B cell (primary cell): Measurements from ENCODE around the gene HOXA10. TPM values are rescaled to one million over a fixed set of nuclear protein-coding genes. Genes with fewer than 3 reads are reported as not detected.

ENCODE experiments used
- ATAC-seq: fragments of 200-7000 bp; cut with Tn5 transposase; one replicate; pipeline ENCODE4 v1.10.0; 2021; ENCODE audit warnings: low read depth, mild to moderate bottlenecking, moderate number of reproducible peaks, moderate library complexity
- CTCF ChIA-PET: fragments of 350-600 bp; sonication (Branson Sonifier 250); formaldehyde crosslinking; loops from one replicate; lab custom pipeline; 2021; ENCODE audit warnings: antibody characterized with exemption, inconsistent platforms; lab: Charles Lee
- POLR2A ChIA-PET: fragments of 350-600 bp; sonication (Branson Sonifier 250); formaldehyde crosslinking; loops from one replicate; lab custom pipeline; 2021; ENCODE audit warnings: antibody characterized with exemption; lab: Charles Lee
- DNase-seq: peaks from one replicate; pipeline ENCODE4 v3.0.0; 2013
- H2AFZ ChIP-seq: 2 replicates; pipeline ENCODE4 v1.6.1; 2012; ENCODE audit warnings: mild to moderate bottlenecking, low read depth, low read length; ENCODE audit not compliant: insufficient read depth, poor library complexity, severe bottlenecking
- H3K27ac ChIP-seq, 2 donors: 1 replicate in 1 of 2; 2 replicates in 1 of 2; pipeline ENCODE4 v1.5.1; 2012 to 2013; ENCODE audit warnings: low read length in 2 of 2, mild to moderate bottlenecking in 2 of 2, moderate library complexity in 1 of 2
- H3K27me3 ChIP-seq, 4 experiments: fragments of 200-600 bp in 1 of 4; sonication (generic) in 1 of 4; replicated peaks in 1 of 4; 1 replicate in 2 of 4; 2 replicates in 2 of 4; pipeline versions ENCODE4 v1.6.1 to v1.7.0; 2013 to 2016; ENCODE audit warnings: low read length in 3 of 4, mild to moderate bottlenecking in 2 of 4, mixed read lengths in 1 of 4, moderate library complexity in 1 of 4; ENCODE audit not compliant: insufficient read depth in 4 of 4, control insufficient read depth in 3 of 4; ENCODE audit errors: control extremely low read depth in 1 of 4
- H3K36me3 ChIP-seq, 2 experiments: replicated peaks in 1 of 2; 1 replicate in 1 of 2; 2 replicates in 1 of 2; pipeline versions ENCODE4 v1.6.1 to v1.7.1; 2013; ENCODE audit warnings: low read length in 1 of 2; ENCODE audit not compliant: insufficient read depth in 2 of 2, control insufficient read depth in 1 of 2; ENCODE audit errors: control extremely low read depth in 1 of 2, extremely low read depth in 1 of 2
- H3K4me1 ChIP-seq, 2 donors: fragments of 200-600 bp in 1 of 2; sonication (generic) in 1 of 2; 1 replicate in 1 of 2; 2 replicates in 1 of 2; pipeline versions ENCODE4 v1.5.1 to v1.6.1; 2013 to 2017; ENCODE audit warnings: low read length in 2 of 2; ENCODE audit not compliant: control insufficient read depth in 2 of 2, insufficient read depth in 2 of 2
- H3K4me2 ChIP-seq: replicated peaks from 2 replicates; pipeline ENCODE3; 2012; ENCODE audit warnings: mild to moderate bottlenecking, low read depth, low read length; ENCODE audit not compliant: poor library complexity, severe bottlenecking
- H3K4me3 ChIP-seq, 5 experiments: fragments of 200-600 bp in 1 of 5; sonication (generic) in 1 of 5; 1 replicate in 3 of 5; 2 replicates in 2 of 5; pipeline versions ENCODE4 v1.5.1 to v1.7.0; 2011 to 2016; ENCODE audit warnings: low read length in 4 of 5, mild to moderate bottlenecking in 4 of 5, low read depth in 2 of 5, control low read depth in 1 of 5, moderate library complexity in 1 of 5; ENCODE audit not compliant: insufficient read depth in 1 of 5; ENCODE audit errors: control extremely low read depth in 1 of 5, extremely low read depth in 1 of 5
- H3K79me2 ChIP-seq: fragments of 200-600 bp; sonication (generic); one replicate; pipeline ENCODE4 v1.6.0; 2016; ENCODE audit warnings: low read length; ENCODE audit not compliant: control insufficient read depth, insufficient read depth
- H3K9ac ChIP-seq: fragments of 200-600 bp; sonication (generic); 2 replicates; pipeline ENCODE4 v1.6.1; 2017; ENCODE audit warnings: mild to moderate bottlenecking, low read length, moderate library complexity
- H3K9me3 ChIP-seq, 3 donors: one replicate each; pipeline versions ENCODE4 v1.6.1 to v1.7.1; 2013; ENCODE audit warnings: low read length in 2 of 3; ENCODE audit not compliant: control insufficient read depth in 2 of 3, insufficient read depth in 1 of 3; ENCODE audit errors: control extremely low read depth in 1 of 3
- H4K20me1 ChIP-seq: 2 replicates; pipeline ENCODE4 v1.6.0; 2012; ENCODE audit warnings: mild to moderate bottlenecking, low read length; ENCODE audit not compliant: insufficient read depth, control insufficient read depth, poor library complexity, severe bottlenecking
- H3K27ac Mint-ChIP-seq: one replicate; pipeline ENCODE4 v1.8.0; 2021; ENCODE audit warnings: mixed read lengths
- H3K27me3 Mint-ChIP-seq: one replicate; pipeline ENCODE4 v1.8.0; 2021; ENCODE audit warnings: mixed read lengths
- H3K4me1 Mint-ChIP-seq: one replicate; pipeline ENCODE4 v1.8.0; 2021; ENCODE audit warnings: mixed read lengths
- H3K4me3 Mint-ChIP-seq: one replicate; pipeline ENCODE4 v1.8.0; 2021; ENCODE audit warnings: mixed read lengths
- H3K9me3 Mint-ChIP-seq: one replicate; pipeline ENCODE4 v1.8.0; 2022; ENCODE audit warnings: mixed read lengths; ENCODE audit not compliant: insufficient read depth
- CTCF ChIP-seq: fragments of 200-600 bp; IDR thresholded peaks from one replicate; pipeline ENCODE4 v1.8.0; 2022; ENCODE audit warnings: antibody characterized with exemption, mild to moderate bottlenecking
- EZH2 ChIP-seq: IDR thresholded peaks from 2 replicates; pipeline ENCODE4 v1.6.1; 2012; ENCODE audit warnings: borderline replicate concordance, low read depth, mild to moderate bottlenecking, moderate library complexity, low read length; ENCODE audit not compliant: insufficient read depth, poor library complexity, severe bottlenecking
- WGBS: methylation state at CpG from one replicate; pipeline ENCODE4 v1.1.5; 2013; ENCODE audit warnings: missing lambda C conversion rate; ENCODE audit not compliant: insufficient coverage; 5-methylcytosine and 5-hydroxymethylcytosine counted together
- intact Hi-C: fragments of 100-400 bp; cut with micrococcal nuclease; formaldehyde crosslinking; loops from one replicate; pipeline ENCODE4 v1.10.0; 2022
- polyA plus RNA-seq: library from polyadenylated mRNA; depleted of rRNA; stranded (reverse); fragments of >200 nt; gene quantifications from 2 replicates; pipeline ENCODE4 v1.2.3, GENCODE V29; 2012
- total RNA-seq, 2 donors: library from RNA; stranded (reverse); fragments of 120-200 nt in 1 of 2; gene quantifications; 1 replicate in 1 of 2; 2 replicates in 1 of 2; pipeline versions ENCODE4 v1.2.3 to v1.2.4, GENCODE V29; 2013 to 2022

Gene HOXA10
- total and polyA plus RNA-seq, 2 donors (not counting 1 experiment from before 2014, with no cell fraction given) = not detected

GRCh38 chr7:27174874-27175625 is 930 bp upstream of the HOXA10 start:
- peaks cover 0 to 95% (median 79%) of the 10 kb centered on the region in 4 experiments for H3K27me3 ChIP-seq
- DNase-seq (no peak), ATAC-seq (no peak)
- peaks cover 8% of the 10 kb centered on the region for H4K20me1 ChIP-seq
- CTCF ChIA-PET = interaction anchor here (1.7 kb wide), 1 partner anchor 20 kb away, joined by 5 read pairs; no protein-coding TSS in a partner anchor
- no peak overlapping the region for H3K4me3 ChIP-seq
- Mint-ChIP-seq H3K27ac (no peak overlapping the region), H3K4me3 (peak overlapping the region; percentile 64), H3K4me1 (peaks cover 21% of the 10 kb centered on the region), H3K27me3 (peaks cover 61% of the 10 kb centered on the region), H3K9me3 (no peaks in the 10 kb centered on the region)
- TF ChIP-seq CTCF = no peak
- no peak for TF ChIP-seq EZH2
- POLR2A ChIA-PET = interaction anchor here (0.5 kb wide), 1 partner anchor 18 kb away, joined by 3 read pairs; no protein-coding TSS in a partner anchor
- no peaks in the 10 kb centered on the region for H3K79me2 ChIP-seq
- no peaks in the 10 kb centered on the region for H3K36me3 ChIP-seq
- 93% methylated on average over 8 of the region's 12 CpGs for WGBS
- peaks cover 0 to 54% (median 10%) of the 10 kb centered on the region in 3 donors for H3K9me3 ChIP-seq
- intact Hi-C loops = no loop called here
- peak overlapping the region; percentile 93 for H3K4me2 ChIP-seq
- no peak overlapping the region for H2AFZ ChIP-seq
- no peak overlapping the region for H3K27ac ChIP-seq
- no peak overlapping the region for H3K9ac ChIP-seq
- H3K4me1 ChIP-seq = peaks cover 33 to 52% of the 10 kb centered on the region in 2 donors
